GM21360 (cell line): ENCODE results near the gene IRX2.

ENCODE experiments used
- ATAC-seq: cut with Tn5 transposase; IDR thresholded peaks from one replicate; pipeline ENCODE4 v1.9.1; 2021; ENCODE audit warnings: mild to moderate bottlenecking, moderate library complexity; ENCODE audit not compliant: unreplicated experiment

Gene IRX2

DNA sequence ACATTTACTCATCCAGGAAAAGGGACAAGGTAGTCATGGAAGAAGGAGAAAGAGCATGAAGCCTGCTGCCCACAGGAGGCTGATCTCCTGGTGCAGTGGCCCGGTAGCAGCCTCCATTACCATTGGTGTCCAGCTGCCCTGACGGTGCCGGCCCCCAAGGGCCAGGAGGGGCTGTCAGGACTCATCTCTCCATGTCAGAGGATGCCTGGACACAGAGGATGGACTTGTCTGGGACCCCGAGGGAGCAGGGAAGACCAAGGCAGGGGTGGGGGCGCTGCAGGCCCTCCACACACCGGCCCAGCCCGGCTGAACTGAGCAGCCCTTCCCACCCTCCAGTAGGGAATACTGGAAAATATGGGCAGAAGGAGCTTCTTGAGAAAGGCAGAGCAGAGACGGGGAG lies 52.2 kb downstream of the IRX2 start:
- ATAC-seq, result no peak

DNA sequence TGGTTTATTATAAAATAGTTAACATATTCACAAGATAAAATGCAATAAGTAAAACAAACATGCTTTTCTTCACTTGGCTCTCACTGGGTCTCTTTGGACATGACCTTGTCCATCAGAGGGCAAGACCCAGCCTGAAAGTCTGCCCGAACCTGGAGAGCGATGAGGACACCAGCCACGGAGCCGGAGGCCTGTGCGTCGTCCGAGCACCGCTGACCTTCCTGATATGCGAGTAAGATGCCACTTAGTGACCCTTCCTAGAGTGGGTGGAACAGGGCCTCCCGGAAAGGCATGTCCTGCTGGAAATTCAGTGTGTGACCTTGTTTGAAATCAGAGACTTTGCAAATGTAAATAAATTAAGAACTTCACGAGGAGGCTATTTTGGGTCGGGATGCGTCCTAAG lies 52.9 kb downstream of the IRX2 start:
- ATAC-seq, result no peak

DNA sequence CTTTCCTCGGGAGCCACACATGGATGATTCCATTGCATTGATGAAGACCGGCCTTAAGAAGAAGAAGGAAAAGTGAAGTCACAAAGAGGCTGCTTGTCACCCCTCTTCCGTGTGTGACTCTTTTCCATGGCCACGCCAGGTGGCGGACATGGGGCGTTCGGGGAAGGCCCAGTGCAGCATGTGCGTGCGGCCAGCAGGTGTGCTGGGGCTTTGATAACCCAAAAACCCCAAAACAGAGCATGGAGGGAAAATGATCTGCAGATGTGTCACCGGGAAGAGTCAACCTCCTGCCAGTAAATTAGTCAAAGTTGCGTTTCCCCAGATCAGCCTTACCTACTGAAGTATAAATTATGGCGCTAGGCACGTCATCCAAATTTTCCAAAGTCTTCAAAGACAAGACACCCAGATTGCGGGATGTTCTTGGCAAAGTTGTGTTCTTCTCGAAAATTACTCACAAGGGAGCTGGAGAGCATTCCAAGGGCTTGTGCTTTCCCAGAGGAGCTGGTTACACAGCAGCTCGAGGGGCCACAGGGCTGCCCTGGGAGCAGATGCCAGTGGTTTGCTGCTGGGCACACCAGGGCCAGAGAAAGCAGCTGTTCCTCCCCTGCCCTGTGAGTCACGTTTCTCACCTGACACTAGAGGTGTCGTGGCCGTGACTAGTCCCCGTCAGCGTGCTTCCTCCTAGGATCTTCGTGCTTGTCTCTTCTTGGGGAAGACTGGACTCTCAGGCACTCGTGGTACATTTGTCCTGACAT lies 53.9 kb downstream of the IRX2 start:
- ATAC-seq, result no peak

DNA sequence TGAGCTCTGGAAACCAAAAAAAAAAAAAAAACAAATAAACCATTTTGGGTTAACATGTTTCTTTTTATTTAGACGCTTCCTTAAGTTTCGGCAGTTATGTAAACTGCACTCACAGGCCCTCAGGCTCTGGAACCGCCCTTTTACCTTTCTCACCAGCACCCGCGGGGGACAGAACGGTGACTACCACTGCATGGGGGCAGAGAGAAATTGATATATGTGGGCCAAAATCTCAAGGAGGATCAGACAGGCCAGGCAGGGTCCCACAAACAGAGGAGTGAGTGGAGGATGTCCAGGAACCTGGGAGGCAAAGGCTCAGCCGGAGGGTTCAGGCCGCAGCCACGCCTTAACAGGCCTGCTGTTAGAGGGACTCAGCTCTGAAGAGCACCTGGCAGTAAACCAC lies 54.4 kb downstream of the IRX2 start:
- ATAC-seq, result no peak
